ENCODE results near the gene ARIH2.
A peak's percentile ranks its signal among the peaks of the same experiment; 100 is the strongest.

ARIH2 gene

GRCh38 chr3:48938689-48939088, 20.0 kb downstream of the ARIH2 start:
- H3K27me3 ChIP-seq (ENCODE audit: low read depth), result no peaks in the 10 kb centered on the region
- no peaks in the 10 kb centered on the region for H3K4me1 ChIP-seq
- H3K36me3 ChIP-seq (replicated peaks), result peaks cover 26% of the 10 kb centered on the region
- H3K4me3 ChIP-seq, result no peak overlapping the region
- DNase-seq (ENCODE audit: low spot score in 2 of 2), result no peak
- no peaks in the 10 kb centered on the region for H3K9me3 ChIP-seq
- in situ Hi-C loops (cut with MboI; ENCODE audit: low sequenced_read_pairs), result no loop called here

GRCh38 chr3:48945432-48945831, 26.8 kb downstream of the ARIH2 start:
- no peak for DNase-seq (ENCODE audit: low spot score in 2 of 2)
- no peak overlapping the region for H3K4me3 ChIP-seq
- H3K27me3 ChIP-seq (ENCODE audit: low read depth), result no peaks in the 10 kb centered on the region
- H3K4me1 ChIP-seq, result peaks cover 16% of the 10 kb centered on the region
- H3K9me3 ChIP-seq, result no peaks in the 10 kb centered on the region
- H3K36me3 ChIP-seq (replicated peaks), result peaks cover 2% of the 10 kb centered on the region
- in situ Hi-C loops (cut with MboI; ENCODE audit: low sequenced_read_pairs), result no loop called here

GRCh38 chr3:48945891-48946549, 27.4 kb downstream of the ARIH2 start:
- Histone ChIP-seq H3K36me3 (replicated peaks) (peaks cover 2% of the 10 kb centered on the region), H3K9me3 (no peaks in the 10 kb centered on the region), H3K27me3 (ENCODE audit: low read depth) (no peaks in the 10 kb centered on the region), H3K4me3 (no peak overlapping the region), H3K4me1 (peaks cover 17% of the 10 kb centered on the region)
- no peak for DNase-seq (ENCODE audit: low spot score in 2 of 2)
- in situ Hi-C loops (cut with MboI; ENCODE audit: low sequenced_read_pairs), result no loop called here

- no peak overlapping the region for H3K4me3 ChIP-seq
- no peaks in the 10 kb centered on the region for H3K27me3 ChIP-seq (ENCODE audit: low read depth)
- H3K4me1 ChIP-seq, result peaks cover 17% of the 10 kb centered on the region
- in situ Hi-C loops (cut with MboI; ENCODE audit: low sequenced_read_pairs), result no loop called here
- no peaks in the 10 kb centered on the region for H3K9me3 ChIP-seq
- peaks cover 6% of the 10 kb centered on the region for H3K36me3 ChIP-seq (replicated peaks)
- no peak for DNase-seq (ENCODE audit: low spot score in 2 of 2)
These were observed 30.7 kb downstream of the ARIH2 start for GRCh38 chr3:48949376-48949717.

GRCh38 chr3:48950051-48950450, 31.4 kb downstream of the ARIH2 start:
- Histone ChIP-seq H3K4me3 (no peak overlapping the region), H3K4me1 (peaks cover 17% of the 10 kb centered on the region), H3K27me3 (ENCODE audit: low read depth) (no peaks in the 10 kb centered on the region), H3K9me3 (no peaks in the 10 kb centered on the region), H3K36me3 (replicated peaks) (peaks cover 6% of the 10 kb centered on the region)
- peak in 1 of 2 experiments; percentile 60 for DNase-seq (ENCODE audit: low spot score in 2 of 2)
- in situ Hi-C loops (cut with MboI; ENCODE audit: low sequenced_read_pairs), result no loop called here

GRCh38 chr3:48951764-48952163, 33.1 kb downstream of the ARIH2 start:
- Histone ChIP-seq H3K9me3 (no peaks in the 10 kb centered on the region), H3K27me3 (ENCODE audit: low read depth) (no peaks in the 10 kb centered on the region), H3K4me1 (peaks cover 17% of the 10 kb centered on the region), H3K4me3 (no peak overlapping the region), H3K36me3 (replicated peaks) (peaks cover 7% of the 10 kb centered on the region)
- no peak for DNase-seq (ENCODE audit: low spot score in 2 of 2)
- in situ Hi-C loops (cut with MboI; ENCODE audit: low sequenced_read_pairs), result no loop called here

GRCh38 chr3:48952510-48953118, 34.0 kb downstream of the ARIH2 start:
- Histone ChIP-seq H3K36me3 (replicated peaks) (peaks cover 15% of the 10 kb centered on the region), H3K4me3 (no peak overlapping the region), H3K27me3 (ENCODE audit: low read depth) (no peaks in the 10 kb centered on the region), H3K4me1 (peaks cover 17% of the 10 kb centered on the region), H3K9me3 (no peaks in the 10 kb centered on the region)
- peak in 1 of 2 experiments; percentile 44 for DNase-seq (ENCODE audit: low spot score in 2 of 2)
- in situ Hi-C loops (cut with MboI; ENCODE audit: low sequenced_read_pairs), result no loop called here

GRCh38 chr3:48957006-48957705, 38.5 kb downstream of the ARIH2 start:
- no peaks in the 10 kb centered on the region for H3K4me1 ChIP-seq

GRCh38 chr3:48960841-48961413, 42.3 kb downstream of the ARIH2 start:
- Histone ChIP-seq H3K27me3 (ENCODE audit: low read depth) (no peaks in the 10 kb centered on the region), H3K9me3 (no peaks in the 10 kb centered on the region), H3K4me3 (no peak overlapping the region), H3K36me3 (replicated peaks) (peaks cover 48% of the 10 kb centered on the region), H3K4me1 (no peaks in the 10 kb centered on the region; the same call in 1 of the 2 replicates)
- DNase-seq (ENCODE audit: low spot score in 2 of 2), result no peak
- in situ Hi-C loops (cut with MboI; ENCODE audit: low sequenced_read_pairs), result no loop called here

More at GRCh38 chr3:48957006-48957705, 38.5 kb downstream of the ARIH2 start:
- Histone ChIP-seq H3K27me3 (ENCODE audit: low read depth) (no peaks in the 10 kb centered on the region), H3K9me3 (no peaks in the 10 kb centered on the region), H3K4me3 (no peak overlapping the region), H3K36me3 (replicated peaks) (peaks cover 37% of the 10 kb centered on the region)
- in situ Hi-C loops (cut with MboI; ENCODE audit: low sequenced_read_pairs), result no loop called here
- DNase-seq (ENCODE audit: low spot score in 2 of 2), result no peak

GRCh38 chr3:48962340-48962739, 43.7 kb downstream of the ARIH2 start:
- H3K4me3 ChIP-seq, result no peak overlapping the region
- DNase-seq (ENCODE audit: low spot score in 2 of 2), result no peak
- H3K27me3 ChIP-seq (ENCODE audit: low read depth), result no peaks in the 10 kb centered on the region
- in situ Hi-C loops (cut with MboI; ENCODE audit: low sequenced_read_pairs), result no loop called here
- H3K9me3 ChIP-seq, result no peaks in the 10 kb centered on the region
- H3K4me1 ChIP-seq, result no peaks in the 10 kb centered on the region; the same call in 1 of the 2 replicates
- peaks cover 56% of the 10 kb centered on the region for H3K36me3 ChIP-seq (replicated peaks)

GRCh38 chr3:48962939-48963338, 44.3 kb downstream of the ARIH2 start:
- Histone ChIP-seq H3K4me3 (no peak overlapping the region), H3K36me3 (replicated peaks) (peaks cover 54% of the 10 kb centered on the region), H3K4me1 (no peaks in the 10 kb centered on the region; the same call in 1 of the 2 replicates), H3K9me3 (no peaks in the 10 kb centered on the region), H3K27me3 (ENCODE audit: low read depth) (no peaks in the 10 kb centered on the region)
- no peak for DNase-seq (ENCODE audit: low spot score in 2 of 2)
- in situ Hi-C loops (cut with MboI; ENCODE audit: low sequenced_read_pairs), result no loop called here

- Histone ChIP-seq H3K27me3 (ENCODE audit: low read depth) (no peaks in the 10 kb centered on the region), H3K36me3 (replicated peaks) (peaks cover 52% of the 10 kb centered on the region), H3K4me1 (no peaks in the 10 kb centered on the region; the same call in 1 of the 2 replicates), H3K4me3 (no peak overlapping the region), H3K9me3 (no peaks in the 10 kb centered on the region)
- in situ Hi-C loops (cut with MboI; ENCODE audit: low sequenced_read_pairs), result no loop called here
- DNase-seq (ENCODE audit: low spot score in 2 of 2), result no peak
These were observed 44.9 kb downstream of the ARIH2 start for GRCh38 chr3:48963591-48963990.

- Histone ChIP-seq H3K27me3 (ENCODE audit: low read depth) (no peaks in the 10 kb centered on the region), H3K4me1 (no peaks in the 10 kb centered on the region; the same call in 1 of the 2 replicates), H3K36me3 (replicated peaks) (peaks cover 67% of the 10 kb centered on the region), H3K9me3 (no peaks in the 10 kb centered on the region), H3K4me3 (no peak overlapping the region)
- in situ Hi-C loops (cut with MboI; ENCODE audit: low sequenced_read_pairs), result no loop called here
- no peak for DNase-seq (ENCODE audit: low spot score in 2 of 2)
These were observed 47.7 kb downstream of the ARIH2 start for GRCh38 chr3:48966367-48966766.

- peaks cover 68% of the 10 kb centered on the region for H3K36me3 ChIP-seq (replicated peaks)
These were observed 48.3 kb downstream of the ARIH2 start for GRCh38 chr3:48966876-48967361.

More at GRCh38 chr3:48966876-48967361, 48.3 kb downstream of the ARIH2 start:
- H3K4me3 ChIP-seq, result no peak overlapping the region
- in situ Hi-C loops (cut with MboI; ENCODE audit: low sequenced_read_pairs), result no loop called here
- H3K4me1 ChIP-seq, result no peaks in the 10 kb centered on the region; the same call in 1 of the 2 replicates
- no peak for DNase-seq (ENCODE audit: low spot score in 2 of 2)
- no peaks in the 10 kb centered on the region for H3K27me3 ChIP-seq (ENCODE audit: low read depth)
- H3K9me3 ChIP-seq, result no peaks in the 10 kb centered on the region
